GM12892 (cell line): ENCODE data around the gene SUPT7L.

Experiments
- DNase-seq: peaks from one replicate; pipeline ENCODE4 v3.0.0; 2011; ENCODE audit not compliant: insufficient read length
- FAIRE-seq: peaks from 2 replicates; lab custom pipeline; 2011; peaks lifted over from hg19 to GRCh38; lab: Jason Lieb, UNC
- POLR2A ChIP-seq: IDR thresholded peaks from 2 replicates; pipeline ENCODE4 v1.6.1; 2011; ENCODE audit warnings: low read depth, low read length, control low read depth
- POLR2AphosphoS5 ChIP-seq: IDR thresholded peaks from 2 replicates; pipeline ENCODE4 v1.6.1; 2011; ENCODE audit warnings: low read depth, low read length, control low read depth
- TAF1 ChIP-seq: IDR thresholded peaks from 2 replicates; pipeline ENCODE4 v1.6.1; 2011; ENCODE audit warnings: low read depth, mild to moderate bottlenecking, control low read depth, low read length, borderline replicate concordance

SUPT7L gene

DNA sequence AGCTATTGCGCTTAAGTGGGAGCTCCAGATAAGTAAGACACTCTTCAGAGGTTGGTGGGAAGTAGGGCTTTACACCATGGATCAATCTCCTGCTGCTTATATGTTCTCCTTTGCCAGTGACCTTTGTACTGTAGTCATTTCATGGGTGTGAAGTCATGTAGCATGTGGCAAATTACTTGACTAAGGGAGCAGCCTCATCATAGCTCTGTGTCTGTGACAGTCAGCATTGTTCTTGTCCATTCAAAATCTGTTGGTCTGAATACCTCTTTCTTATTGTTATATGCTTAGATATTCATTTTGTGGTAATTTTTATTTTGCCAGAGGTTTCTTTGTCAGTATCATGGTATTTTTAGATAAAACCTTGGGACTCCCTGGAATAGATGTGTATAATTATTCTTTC lies 18.4 kb upstream of the SUPT7L start:
- TF ChIP-seq TAF1 (no peak), POLR2AphosphoS5 (no peak), POLR2A (no peak)
- FAIRE-seq: no peak
- DNase-seq: no peak

GRCh38 chr2:27680571-27680970 lies 17.2 kb upstream of the SUPT7L start:
- no peak for DNase-seq
- TF ChIP-seq TAF1 (no peak), POLR2A (no peak), POLR2AphosphoS5 (no peak)
- FAIRE-seq: no peak

- TF ChIP-seq POLR2AphosphoS5: no peak
- TF ChIP-seq TAF1: no peak
- no peak for TF ChIP-seq POLR2A
- FAIRE-seq (no peak), DNase-seq (no peak)
These were observed 9.5 kb upstream of the SUPT7L start for GRCh38 chr2:27672723-27673486.

- TF ChIP-seq TAF1 (no peak), POLR2A (no peak), POLR2AphosphoS5 (no peak)
- no peak for DNase-seq
- no peak for FAIRE-seq
These were observed 7.8 kb upstream of the SUPT7L start for GRCh38 chr2:27671235-27671634.

GRCh38 chr2:27667446-27667845 lies 4.0 kb upstream of the SUPT7L start:
- DNase-seq: no peak
- TF ChIP-seq POLR2A (no peak), POLR2AphosphoS5 (no peak), TAF1 (no peak)
- FAIRE-seq: no peak

- TF ChIP-seq TAF1: no peak
- TF ChIP-seq POLR2A: no peak
- no peak for TF ChIP-seq POLR2AphosphoS5
- no peak for DNase-seq
- no peak for FAIRE-seq
These were observed 1.4 kb upstream of the SUPT7L start for GRCh38 chr2:27664622-27665363.

DNA sequence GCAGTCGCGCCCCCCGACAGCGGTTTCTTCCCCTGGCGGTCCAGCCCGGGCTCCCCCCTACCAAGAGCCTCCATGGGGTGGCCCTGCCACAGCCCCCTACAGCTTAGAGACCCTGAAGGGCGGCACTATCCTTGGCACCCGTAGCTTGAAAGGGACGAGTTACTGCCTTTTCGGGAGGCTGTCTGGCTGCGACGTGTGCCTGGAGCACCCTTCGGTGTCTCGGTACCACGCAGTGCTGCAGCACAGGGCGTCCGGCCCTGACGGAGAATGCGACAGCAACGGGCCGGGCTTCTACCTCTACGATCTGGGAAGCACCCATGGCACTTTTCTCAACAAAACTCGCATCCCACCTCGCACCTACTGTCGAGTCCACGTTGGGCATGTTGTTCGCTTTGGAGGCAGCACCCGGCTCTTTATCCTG lies 750 bp upstream of the SUPT7L start:
- no peak for TF ChIP-seq POLR2AphosphoS5
- TF ChIP-seq POLR2A: no peak
- TF ChIP-seq TAF1: no peak
- no peak for FAIRE-seq
- DNase-seq: no peak

DNA sequence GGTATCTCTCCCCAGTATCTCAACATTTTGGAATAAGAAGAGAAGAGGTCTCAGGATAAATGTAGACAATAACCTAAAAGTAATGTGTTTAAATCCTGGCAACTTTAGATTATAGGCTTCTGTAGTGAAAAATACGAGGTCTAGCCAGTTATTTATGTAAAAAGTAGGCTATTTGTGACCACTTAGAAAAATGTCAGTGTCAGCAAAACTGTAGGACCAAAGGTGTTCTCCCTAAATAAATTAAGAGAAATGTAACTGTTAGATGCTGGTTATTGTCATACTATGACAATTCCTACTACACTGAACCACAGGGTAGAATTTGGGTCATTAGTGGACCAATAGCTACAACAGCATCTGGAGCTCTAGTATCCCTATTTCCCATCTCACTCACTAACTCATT lies 2.0 kb downstream of the SUPT7L start:
- TF ChIP-seq TAF1 (no peak), POLR2AphosphoS5 (no peak), POLR2A (no peak)
- FAIRE-seq: no peak
- DNase-seq: no peak

DNA sequence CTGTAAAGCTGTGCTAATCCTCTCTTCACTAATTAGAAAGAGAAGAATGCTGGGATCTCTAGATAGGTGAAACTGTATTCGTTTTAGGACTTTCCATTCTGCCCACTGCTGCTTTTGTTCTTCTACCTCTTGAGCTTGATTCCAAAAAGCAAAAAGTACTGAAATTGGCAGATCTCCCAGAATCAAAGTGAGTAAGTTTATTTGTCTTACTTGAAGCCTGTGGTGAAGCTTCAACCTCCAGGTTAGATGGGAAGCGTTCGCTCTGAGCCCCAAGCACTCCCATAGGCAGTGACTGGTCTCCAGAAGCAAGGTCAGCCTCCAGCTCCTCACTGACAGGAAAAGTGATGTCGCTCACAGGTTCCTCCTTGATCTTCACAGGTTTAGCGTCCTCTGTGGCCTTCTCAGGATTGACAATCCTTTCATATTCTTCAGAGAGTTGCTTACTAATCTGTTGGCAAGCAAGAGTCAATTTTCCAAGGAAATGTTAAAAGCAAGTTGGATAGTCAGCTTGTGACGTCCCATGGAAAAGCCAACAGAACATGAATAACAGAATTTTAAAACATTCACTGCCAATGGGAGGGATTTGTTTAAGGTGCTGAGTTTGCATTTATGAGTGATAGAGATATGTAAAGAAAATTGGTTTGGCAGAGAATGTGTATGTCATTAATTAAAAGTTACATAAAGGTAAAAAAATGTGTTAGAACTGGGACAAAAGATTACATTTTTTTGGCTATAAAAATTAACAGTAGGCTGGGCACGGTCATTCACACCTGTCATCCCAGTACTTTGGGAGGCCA lies 8.1 kb downstream of the SUPT7L start:
- DNase-seq (no peak), FAIRE-seq (no peak)
- TF ChIP-seq POLR2AphosphoS5: no peak
- no peak for TF ChIP-seq TAF1
- TF ChIP-seq POLR2A: no peak

DNA sequence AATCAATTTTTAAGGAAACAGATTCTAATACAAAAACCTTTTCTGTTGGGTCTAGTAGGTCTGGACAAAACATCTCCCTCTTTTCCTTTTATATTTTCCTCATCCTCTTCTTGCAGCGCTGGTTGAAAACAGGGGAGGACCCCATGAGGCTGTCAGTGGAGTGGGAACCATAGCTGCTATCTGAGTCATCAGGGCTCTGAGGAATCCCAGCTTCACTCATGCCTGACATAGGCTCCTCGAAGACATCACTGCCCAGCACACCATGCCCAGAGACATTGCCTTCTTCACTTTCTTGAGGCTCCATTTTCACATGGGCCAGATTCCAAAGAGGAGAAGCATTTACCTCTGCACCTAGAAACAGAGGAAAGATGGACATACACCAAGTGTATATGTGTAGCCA lies 10.0 kb downstream of the SUPT7L start:
- DNase-seq: no peak
- no peak for FAIRE-seq
- TF ChIP-seq TAF1 (no peak), POLR2A (no peak), POLR2AphosphoS5 (no peak)

- no peak for TF ChIP-seq POLR2A
- no peak for DNase-seq
- FAIRE-seq: no peak
These were observed 10.6 kb downstream of the SUPT7L start for GRCh38 chr2:27652790-27653189.

DNA sequence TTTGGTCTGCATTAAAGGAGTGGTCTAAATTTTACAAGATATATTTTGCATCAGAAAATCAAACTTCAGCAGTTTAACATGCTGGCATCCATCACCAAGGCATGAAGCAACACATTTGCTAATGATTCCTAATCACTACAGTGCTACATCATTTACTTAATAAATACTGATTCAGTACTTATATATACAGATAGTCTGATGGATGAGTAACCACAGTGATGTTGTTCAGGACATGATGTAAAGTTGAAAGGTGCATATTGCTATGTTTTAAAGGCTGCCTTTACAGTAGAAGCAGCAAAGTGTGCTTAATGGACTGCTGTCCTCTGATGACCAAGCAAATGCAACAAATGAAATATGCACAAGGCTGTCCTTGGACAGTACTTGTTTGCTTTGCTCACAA lies 11.1 kb downstream of the SUPT7L start:
- no peak for DNase-seq
- TF ChIP-seq POLR2A: no peak
- no peak for FAIRE-seq
